HG02885 (cell line): ENCODE data around the gene PRICKLE4.

Source experiments
- ATAC-seq: cut with Tn5 transposase; IDR thresholded peaks from one replicate; pipeline ENCODE4 v1.9.1; 2021; ENCODE audit warnings: mild to moderate bottlenecking; ENCODE audit not compliant: unreplicated experiment, poor library complexity

Gene PRICKLE4

GRCh38 chr6:41768545-41769308 lies 11.9 kb upstream of the PRICKLE4 start:
- ATAC-seq: no peak

DNA sequence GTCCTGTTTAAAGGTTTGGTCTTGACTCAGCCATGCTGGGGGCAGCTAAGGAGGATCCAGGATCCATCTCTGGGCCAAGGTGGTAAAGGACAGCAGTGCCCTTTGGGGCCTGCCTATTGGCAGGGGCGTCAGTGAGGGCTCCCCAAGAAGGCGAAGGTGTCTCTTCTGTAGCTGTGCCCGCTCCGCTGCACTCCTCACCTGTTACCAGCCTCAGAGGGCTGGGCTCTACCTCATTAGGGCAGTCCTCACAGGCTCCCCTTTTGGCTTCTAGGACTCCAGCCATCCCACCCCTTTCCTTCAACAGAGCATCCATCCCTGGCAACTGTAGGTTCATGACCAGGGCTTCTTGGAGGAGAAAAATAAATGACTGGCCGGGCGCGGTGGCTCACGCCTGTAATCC lies 11.2 kb upstream of the PRICKLE4 start:
- no peak for ATAC-seq

GRCh38 chr6:41770381-41771057 lies 10.1 kb upstream of the PRICKLE4 start:
- no peak for ATAC-seq

GRCh38 chr6:41771058-41771983 lies 9.3 kb upstream of the PRICKLE4 start:
- no peak for ATAC-seq

- ATAC-seq: no peak
These were observed 5.7 kb upstream of the PRICKLE4 start for GRCh38 chr6:41774841-41775240.

GRCh38 chr6:41775293-41775882 lies 5.2 kb upstream of the PRICKLE4 start:
- ATAC-seq: no peak

DNA sequence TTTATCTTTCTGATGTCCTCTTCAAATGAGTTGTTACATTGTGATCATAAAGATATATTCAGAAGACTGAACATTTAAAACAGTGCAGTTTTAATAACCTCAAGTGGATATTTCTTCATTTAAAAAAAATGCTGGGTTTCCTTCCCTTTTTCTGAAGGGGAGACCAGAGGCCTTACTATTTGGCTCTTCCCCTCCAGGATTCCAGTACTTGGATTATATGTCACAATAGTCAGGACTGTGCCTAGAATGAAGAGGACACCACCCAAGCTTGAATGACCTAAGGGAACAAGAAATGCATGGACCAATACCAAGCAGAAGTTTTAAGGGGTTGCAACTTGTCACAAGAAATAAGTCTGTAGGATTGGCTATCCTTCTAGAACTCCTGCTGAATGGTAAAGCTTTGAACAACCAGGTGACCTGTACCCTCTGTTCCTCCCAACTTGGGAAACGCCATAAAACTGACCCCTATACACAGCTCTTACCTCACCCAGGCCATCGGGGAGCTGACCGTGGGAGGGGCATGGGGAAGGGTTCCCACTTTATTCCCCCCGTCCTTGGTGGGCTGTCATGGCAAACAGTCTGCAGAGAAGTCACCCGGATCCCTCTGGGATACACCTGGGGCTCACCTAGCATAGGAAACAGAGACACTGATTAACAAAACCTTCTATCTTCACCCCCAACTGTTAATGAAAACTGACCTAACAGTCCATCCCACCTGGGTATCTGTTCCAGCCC lies 2.9 kb upstream of the PRICKLE4 start:
- no peak for ATAC-seq

GRCh38 chr6:41778895-41779294 lies 1.7 kb upstream of the PRICKLE4 start:
- no peak for ATAC-seq

DNA sequence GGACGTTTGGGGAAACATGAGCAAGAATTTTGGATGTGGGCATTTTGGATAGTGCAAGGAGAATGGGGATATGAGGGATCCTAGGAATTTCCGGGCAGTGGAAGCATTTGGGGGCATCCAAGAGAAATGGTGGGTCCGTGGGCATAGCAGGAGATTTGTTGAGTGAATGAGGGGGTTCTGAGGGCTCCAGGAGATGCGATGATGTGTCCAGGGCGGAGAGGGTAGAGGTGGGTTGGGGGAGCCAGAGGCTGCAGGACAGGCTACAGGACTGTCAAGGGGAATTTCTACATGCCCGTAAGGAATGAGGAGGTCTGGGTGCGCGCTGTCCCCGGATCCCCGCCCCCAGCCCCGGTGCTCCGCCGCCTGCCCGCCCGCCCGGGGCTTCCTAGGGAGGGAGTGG lies 1.2 kb upstream of the PRICKLE4 start:
- no peak for ATAC-seq

GRCh38 chr6:41779788-41780550 lies 613 bp upstream of the PRICKLE4 start, which contains the start of gene FRS3:
FRS3 (minus strand) TSS chr6:41779900; CDS start chr6:41776987, 2,913 bp downstream.
- peak; percentile 95 for ATAC-seq

DNA sequence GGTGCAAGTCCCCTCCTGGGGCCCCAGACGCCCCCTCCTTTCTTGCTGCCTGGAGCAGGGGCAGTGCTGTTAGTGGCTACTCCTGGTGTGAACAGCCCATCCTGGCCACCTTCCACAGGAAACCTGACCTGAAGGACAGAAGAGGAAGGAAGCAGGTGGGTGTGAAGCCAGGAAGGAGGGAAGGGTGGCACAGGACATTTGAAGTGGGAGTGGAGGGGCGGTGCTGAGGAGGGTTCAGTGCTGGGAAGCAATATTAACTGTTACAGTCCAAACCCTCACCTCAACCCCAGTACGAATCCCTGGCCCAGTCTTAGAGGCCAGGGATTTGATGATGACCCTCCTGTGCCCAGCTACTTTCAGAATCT lies 766 bp downstream of the PRICKLE4 start:
- ATAC-seq: no peak

DNA sequence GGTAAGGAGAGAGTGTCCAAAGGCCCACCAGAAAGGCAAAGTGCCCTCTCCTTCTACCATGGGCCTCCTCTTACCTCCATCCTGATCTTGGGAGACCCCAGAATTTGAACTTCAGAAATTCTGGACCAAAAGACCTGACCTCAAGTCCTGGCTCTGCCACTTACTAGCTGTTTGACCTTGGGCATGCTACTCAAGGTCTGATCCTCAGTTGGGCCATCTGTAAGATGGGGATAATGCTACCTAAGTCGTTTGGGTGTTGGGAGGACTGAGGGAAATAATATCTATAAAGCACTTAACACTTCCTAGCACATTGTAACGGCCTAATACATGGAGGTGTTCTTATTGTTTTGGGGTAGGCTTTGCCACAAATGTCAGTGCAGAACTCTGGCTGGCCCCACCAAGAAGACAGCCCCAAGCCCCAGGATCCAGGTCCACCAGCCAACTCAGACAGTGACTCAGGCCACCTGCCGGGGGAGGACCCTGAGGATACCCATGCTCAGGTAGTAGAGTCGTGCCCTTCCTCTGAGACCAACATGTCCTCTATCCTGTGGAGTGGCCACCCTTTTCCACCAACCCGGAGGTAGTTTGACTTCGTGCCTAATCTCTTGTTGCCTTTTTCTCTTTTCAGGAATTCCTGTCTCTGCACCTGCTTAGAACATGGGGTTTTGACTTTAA lies 2.7 kb downstream of the PRICKLE4 start:
- no peak for ATAC-seq

- no peak for ATAC-seq
These were observed 4.1 kb downstream of the PRICKLE4 start for GRCh38 chr6:41784581-41785171.

- no peak for ATAC-seq
These were observed 4.7 kb downstream of the PRICKLE4 start for GRCh38 chr6:41785254-41785653.

DNA sequence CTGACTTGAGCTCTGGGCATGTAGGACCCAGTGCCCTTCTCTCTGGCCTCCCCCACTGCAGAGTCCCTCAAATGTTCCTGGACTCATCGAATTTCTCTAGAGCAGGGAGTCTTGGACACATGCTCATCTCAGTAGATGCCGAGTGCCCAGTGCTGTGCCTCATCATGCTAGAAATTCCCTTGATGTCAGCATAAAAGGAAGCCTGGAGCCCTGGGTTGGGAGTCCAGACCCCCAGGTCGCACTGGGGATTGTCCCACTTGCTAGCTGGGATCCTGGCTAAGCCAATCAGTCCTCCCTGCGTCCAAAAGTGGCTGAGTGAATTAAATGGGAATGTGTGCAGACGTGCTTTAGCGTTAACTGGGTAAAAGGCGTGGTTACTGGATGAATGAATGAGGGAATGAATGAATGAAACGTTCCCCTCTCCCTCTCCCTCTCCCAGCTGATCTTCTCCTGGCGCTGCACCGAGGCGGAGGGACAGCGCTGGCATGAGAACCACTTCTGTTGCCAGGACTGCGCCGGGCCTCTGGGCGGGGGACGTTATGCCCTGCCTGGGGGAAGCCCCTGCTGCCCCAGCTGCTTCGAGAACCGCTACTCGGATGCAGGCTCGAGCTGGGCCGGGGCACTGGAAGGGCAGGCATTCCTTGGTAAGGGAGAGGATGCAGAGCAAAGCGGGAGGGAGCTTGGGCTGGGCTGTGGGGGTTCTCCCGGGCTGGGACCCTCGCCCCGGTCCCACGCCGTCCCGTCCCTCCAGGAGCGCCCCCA lies 5.3 kb downstream of the PRICKLE4 start:
- ATAC-seq: peak; percentile 1

DNA sequence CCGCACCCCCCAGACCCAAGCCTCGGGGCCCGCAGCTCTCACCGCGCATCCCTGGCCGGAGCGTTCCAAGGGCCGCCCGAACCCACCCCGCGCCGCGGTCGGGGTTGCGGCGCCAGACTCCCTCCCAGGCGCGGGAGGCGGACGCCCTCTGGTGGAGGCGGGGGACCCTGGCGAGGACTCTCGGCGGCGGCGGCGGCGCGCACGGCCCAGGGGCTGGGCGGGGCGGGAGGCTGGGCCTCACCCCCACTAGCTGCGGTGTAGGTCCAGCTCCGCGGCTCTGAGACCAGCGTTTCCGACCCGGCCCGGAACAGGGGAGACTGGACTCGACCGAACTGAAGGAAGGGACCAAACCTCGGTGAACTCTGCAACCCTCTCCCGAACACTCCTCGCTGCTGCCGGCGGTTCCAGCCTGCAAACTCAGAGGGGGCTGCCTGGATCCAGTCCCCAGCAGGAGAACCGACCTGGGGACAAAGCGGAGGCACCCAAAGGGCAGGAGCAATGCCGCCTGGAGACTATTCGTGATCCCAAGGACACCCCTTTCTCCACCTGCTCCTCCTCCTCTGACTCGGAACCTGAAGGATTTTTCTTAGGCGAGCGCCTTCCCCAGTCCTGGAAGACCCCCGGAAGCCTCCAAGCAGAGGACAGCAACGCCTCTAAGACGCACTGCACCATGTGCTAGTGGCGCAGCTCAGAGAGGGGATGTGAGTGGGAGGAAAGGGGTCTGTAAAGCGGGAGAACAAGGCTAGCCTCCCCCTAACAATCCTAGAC lies 6.1 kb downstream of the PRICKLE4 start:
- peak; percentile 68 for ATAC-seq
